Spleen (tissue), 11 donors: Measurements from ENCODE around the gene MPZL3. TPM values are rescaled to one million over a fixed set of nuclear protein-coding genes. Genes with fewer than 3 reads are reported as not detected.

Source experiments
- DNase-seq: peaks from one replicate; pipeline ENCODE4 v3.0.0-alpha.2; 2020
- H3K27ac ChIP-seq, 8 donors: fragments of 200-600 bp; sonication (generic) in 7 of 8; 1 replicate in 4 of 8; 2 replicates in 4 of 8; pipeline versions ENCODE4 v1.5.0 to v1.8.0; 2016 to 2021; ENCODE audit warnings: inconsistent platforms in 4 of 8, mild to moderate bottlenecking in 4 of 8, moderate library complexity in 1 of 8
- H3K27me3 ChIP-seq, 7 donors: fragments of 200-600 bp; sonication (generic) in 6 of 7; replicated peaks in 1 of 7; 1 replicate in 4 of 7; 2 replicates in 3 of 7; pipeline versions ENCODE4 v1.5.0 to v1.8.0; 2016 to 2021; ENCODE audit warnings: inconsistent platforms in 3 of 7, mild to moderate bottlenecking in 1 of 7
- H3K36me3 ChIP-seq, 6 donors: fragments of 200-600 bp; sonication (generic) in 5 of 6; 1 replicate in 4 of 6; 2 replicates in 2 of 6; pipeline versions ENCODE4 v1.5.0 to v1.8.0; 2016 to 2021; ENCODE audit warnings: inconsistent platforms in 2 of 6
- H3K4me1 ChIP-seq, 6 donors: fragments of 200-600 bp; sonication (generic) in 5 of 6; 1 replicate in 3 of 6; 2 replicates in 3 of 6; pipeline versions ENCODE4 v1.5.0 to v1.8.0; 2016 to 2021; ENCODE audit warnings: inconsistent platforms in 3 of 6
- H3K4me3 ChIP-seq, 8 donors: fragments of 200-600 bp; sonication (generic) in 7 of 8; 1 replicate in 4 of 8; 2 replicates in 4 of 8; pipeline versions ENCODE4 v1.5.0 to v1.8.0; 2016 to 2021; ENCODE audit warnings: inconsistent platforms in 4 of 8, mild to moderate bottlenecking in 4 of 8, moderate library complexity in 2 of 8
- H3K9me3 ChIP-seq, 8 donors: fragments of 200-600 bp; sonication (generic) in 7 of 8; 1 replicate in 4 of 8; 2 replicates in 4 of 8; pipeline versions ENCODE4 v1.5.0 to v1.8.0; 2016 to 2021; ENCODE audit warnings: inconsistent platforms in 4 of 8
- CTCF ChIP-seq, 11 experiments: fragments of 200-600 bp in 7 of 11; fragments of 450-650 bp in 4 of 11; sonication (generic) in 4 of 11; IDR thresholded peaks in 8 of 11; conservative IDR thresholded peaks in 3 of 11; 1 replicate in 7 of 11; 2 replicates in 4 of 11; pipeline versions ENCODE4 v1.4.0 to v1.8.0; 2016 to 2021; ENCODE audit warnings: antibody characterized with exemption in 11 of 11, inconsistent platforms in 4 of 11, mild to moderate bottlenecking in 1 of 11
- POLR2A ChIP-seq, 3 donors: fragments of 450-650 bp; IDR thresholded peaks; one replicate each; pipeline ENCODE4 v1.5.1; 2017; ENCODE audit warnings: antibody characterized with exemption in 3 of 3, mild to moderate bottlenecking in 1 of 3
- POLR2AphosphoS5 ChIP-seq, 3 donors: sonication (generic); formaldehyde crosslinking; IDR thresholded peaks; one replicate each; pipeline ENCODE4 v1.5.1; 2017; ENCODE audit warnings: antibody characterized with exemption in 3 of 3
- WGBS, 5 donors: extraction: QIAGEN DNeasy Blood & Tissue Kit in 3 of 5; methylation state at CpG; one replicate each; pipeline versions ENCODE4 v1.1.5 to v1.1.7; 2013 to 2018; 5-methylcytosine and 5-hydroxymethylcytosine counted together
- intact Hi-C: fragments of 100-400 bp; cut with DNase I; formaldehyde crosslinking; loops from one replicate; pipeline ENCODE4 v1.15.0; 2023; ENCODE audit warnings: low total_unique reads
- polyA plus RNA-seq, 3 donors: library from polyadenylated mRNA; stranded (reverse); fragments of 200-250 nt; gene quantifications; one replicate each; pipeline ENCODE4 v1.2.1, GENCODE V29; 2013
- total RNA-seq, 7 donors: library from RNA; depleted of rRNA in 3 of 7; stranded (reverse); fragments of >200 nt in 3 of 7; fragmentation: NEBNext Ultra II Directional in 4 of 7; extraction: Animal tissue kit (Norgen Biotek cat#: 25700) in 4 of 7; gene quantifications; one replicate each; pipeline versions ENCODE4 v1.1.0 to v1.2.1, GENCODE V29; 2016 to 2021
- donor health status: healthy with polysubstance abuse.
- donor health status: DM: no; HTN: no; CAD: no; lungs with moderate emphysema.
- donor health status: DM: no; HTN: no; CAD: no.
- donor health status: Bipolar disorder and iron deficiency.
- donor health status: healthy.
- donor health status: DM: no; HTN: no; CAD: no.
- donor health status: DM: yes; HTN: yes; CAD: no.

Gene MPZL3
- total and polyA plus RNA-seq, 10 donors = 2.0 to 12.9 (median 6.6) TPM

DNA sequence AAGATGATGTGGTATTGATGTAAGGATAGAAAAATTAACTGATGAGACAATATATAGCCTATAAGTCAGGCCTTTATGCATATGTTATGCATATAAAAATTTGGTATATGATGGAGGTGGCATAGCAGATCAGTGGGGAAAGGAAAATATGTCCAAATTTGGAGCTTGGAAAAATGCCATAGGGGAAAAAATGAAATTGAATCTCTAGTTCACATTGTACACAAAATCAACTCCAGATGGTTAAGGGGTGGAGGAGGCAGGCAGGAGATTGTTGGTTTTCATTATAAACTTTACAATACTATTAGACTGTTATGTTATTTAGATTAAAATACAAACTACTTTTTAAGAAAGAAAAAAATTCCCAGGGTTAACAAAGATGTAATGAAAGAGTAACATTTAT lies 37.2 kb upstream of the MPZL3 start:
- Histone ChIP-seq H3K4me3 (no peak overlapping the region), H3K36me3 (no peaks in the 10 kb centered on the region), H3K27me3 (peaks cover 0 to 5% (median 0%) of the 10 kb centered on the region in 7 donors), H3K27ac (no peak overlapping the region), H3K9me3 (no peaks in the 10 kb centered on the region), H3K4me1 (peaks cover 0 to 12% (median 7%) of the 10 kb centered on the region in 6 donors)
- no peak for DNase-seq
- intact Hi-C loops = no loop called here
- no peak for TF ChIP-seq POLR2A (IDR thresholded peaks at IDR 0.05)
- TF ChIP-seq POLR2AphosphoS5 (IDR thresholded peaks at IDR 0.05) = no peak
- TF ChIP-seq CTCF (IDR thresholded peaks at IDR 0.05 in 8 of 11, conservative IDR thresholded peaks at IDR 0.05 in 3 of 11) = no peak

GRCh38 chr11:118287006-118287405 lies 34.8 kb upstream of the MPZL3 start:
- intact Hi-C loops = no loop called here
- H3K4me3 ChIP-seq = no peak overlapping the region
- 68 to 95% (median 90%) methylated on average over 1 of the region's 1 CpG for WGBS, 5 donors
- H3K9me3 ChIP-seq = no peaks in the 10 kb centered on the region
- TF ChIP-seq CTCF (IDR thresholded peaks at IDR 0.05 in 8 of 11, conservative IDR thresholded peaks at IDR 0.05 in 3 of 11) (no peak), POLR2A (IDR thresholded peaks at IDR 0.05) (no peak), POLR2AphosphoS5 (IDR thresholded peaks at IDR 0.05) (no peak)
- DNase-seq = no peak
- no peak overlapping the region for H3K27ac ChIP-seq
- peaks cover 0 to 12% (median 7%) of the 10 kb centered on the region in 6 donors for H3K4me1 ChIP-seq
- peaks cover 0 to 4% (median 0%) of the 10 kb centered on the region in 7 donors for H3K27me3 ChIP-seq
- no peaks in the 10 kb centered on the region for H3K36me3 ChIP-seq

GRCh38 chr11:118286545-118286944 lies 34.4 kb upstream of the MPZL3 start:
- Histone ChIP-seq H3K4me1 (peaks cover 0 to 11% (median 7%) of the 10 kb centered on the region in 6 donors), H3K27ac (no peak overlapping the region), H3K9me3 (no peaks in the 10 kb centered on the region), H3K4me3 (no peak overlapping the region), H3K36me3 (no peaks in the 10 kb centered on the region), H3K27me3 (no peaks in the 10 kb centered on the region)
- 76 to 90% (median 89%) methylated on average over 2 of the region's 2 CpGs for WGBS, 5 donors
- TF ChIP-seq POLR2AphosphoS5 (IDR thresholded peaks at IDR 0.05) (no peak), POLR2A (IDR thresholded peaks at IDR 0.05) (no peak), CTCF (IDR thresholded peaks at IDR 0.05 in 8 of 11, conservative IDR thresholded peaks at IDR 0.05 in 3 of 11) (no peak)
- DNase-seq = no peak
- intact Hi-C loops = no loop called here

- no peak for DNase-seq
- Histone ChIP-seq H3K4me1 (peaks cover 0 to 8% (median 0%) of the 10 kb centered on the region in 6 donors), H3K36me3 (no peaks in the 10 kb centered on the region), H3K27ac (no peak overlapping the region), H3K4me3 (no peak overlapping the region), H3K9me3 (no peaks in the 10 kb centered on the region), H3K27me3 (no peaks in the 10 kb centered on the region)
- TF ChIP-seq CTCF (IDR thresholded peaks at IDR 0.05 in 8 of 11, conservative IDR thresholded peaks at IDR 0.05 in 3 of 11) (no peak), POLR2A (IDR thresholded peaks at IDR 0.05) (no peak), POLR2AphosphoS5 (IDR thresholded peaks at IDR 0.05) (no peak)
- intact Hi-C loops = no loop called here
- 48 to 66% (median 55%) methylated on average over 4 of the region's 4 CpGs for WGBS, 5 donors
Observed at GRCh38 chr11:118283756-118284350, 31.7 kb upstream of the MPZL3 start.
